OCI-LY1 (cell line): ENCODE measurements around the gene SH3RF3.

Experiments used
- H2AFZ ChIP-seq: fragments of 200-600 bp; sonication (generic), shearing (Covaris generic); 2 replicates; pipeline ENCODE4 v1.6.0; 2014; ENCODE audit warnings: antibody characterized with exemption, mild to moderate bottlenecking, low read length
- H3F3A ChIP-seq: fragments of 200-600 bp; sonication (generic), shearing (Covaris generic); 2 replicates; pipeline ENCODE4 v1.6.0; 2014; ENCODE audit warnings: mild to moderate bottlenecking, antibody characterized with exemption, low read length, moderate library complexity; ENCODE audit not compliant: insufficient read depth
- H3K27ac ChIP-seq: fragments of 200-600 bp; sonication (generic); 2 replicates; pipeline ENCODE4 v1.5.1; 2014; ENCODE audit warnings: low read length, mixed run types, mild to moderate bottlenecking, low read depth; ENCODE audit not compliant: poor library complexity, severe bottlenecking
- H3K27me3 ChIP-seq: fragments of 200-600 bp; sonication (generic); 2 replicates; pipeline ENCODE4 v1.6.0; 2014; ENCODE audit warnings: antibody characterized with exemption, mild to moderate bottlenecking, low read length, moderate library complexity; ENCODE audit not compliant: insufficient read depth
- H3K36me3 ChIP-seq: fragments of 200-600 bp; sonication (generic); 2 replicates; pipeline ENCODE4 v1.6.1; 2014; ENCODE audit warnings: mild to moderate bottlenecking, antibody characterized with exemption, low read length, moderate library complexity, mixed read lengths; ENCODE audit not compliant: insufficient read depth
- H3K4me1 ChIP-seq: fragments of 200-600 bp; sonication (generic); 2 replicates; pipeline ENCODE4 v1.5.1; 2014; ENCODE audit warnings: mild to moderate bottlenecking, low read length, moderate library complexity; ENCODE audit not compliant: insufficient read depth, severe bottlenecking
- H3K4me2 ChIP-seq: fragments of 200-600 bp; sonication (generic), shearing (Covaris generic); 2 replicates; pipeline ENCODE4 v1.6.1; 2014; ENCODE audit warnings: low read length
- H3K4me3 ChIP-seq: fragments of 200-600 bp; sonication (generic); 2 replicates; pipeline ENCODE4 v1.5.1; 2014; ENCODE audit warnings: low read length, low read depth, mild to moderate bottlenecking, mixed read lengths; ENCODE audit not compliant: poor library complexity, severe bottlenecking
- H3K79me2 ChIP-seq: fragments of 200-600 bp; shearing (Covaris generic); 2 replicates; pipeline ENCODE4 v1.6.1; 2016; ENCODE audit warnings: mixed run types, low read length, mixed read lengths; ENCODE audit not compliant: insufficient read depth
- H3K9ac ChIP-seq: fragments of 200-600 bp; sonication (generic), shearing (Covaris generic); 2 replicates; pipeline ENCODE4 v1.6.1; 2014; ENCODE audit warnings: mild to moderate bottlenecking, low read length, mixed read lengths
- H3K9me2 ChIP-seq: fragments of 200-600 bp; sonication (generic), shearing (Covaris generic); 2 replicates; pipeline ENCODE4 v1.6.1; 2014; ENCODE audit warnings: low read depth, mild to moderate bottlenecking, low read length, mixed read lengths
- H3K9me3 ChIP-seq: fragments of 200-600 bp; shearing (Covaris generic); 2 replicates; pipeline ENCODE4 v1.6.1; 2014; ENCODE audit warnings: low read length, mixed read lengths
- H4K20me1 ChIP-seq: fragments of 200-600 bp; sonication (generic), shearing (Covaris generic); 2 replicates; pipeline ENCODE4 v1.6.0; 2016; ENCODE audit warnings: mild to moderate bottlenecking, low read length; ENCODE audit not compliant: insufficient read depth
- CTCF ChIP-seq: fragments of 200-600 bp; sonication (generic), shearing (Covaris generic); IDR thresholded peaks from 2 replicates; pipeline ENCODE4 v1.5.1; 2017; ENCODE audit warnings: mild to moderate bottlenecking, antibody characterized with exemption, low read length, moderate library complexity, mixed read lengths
- EZH2 ChIP-seq: fragments of 200-600 bp; sonication (generic), shearing (Covaris generic); IDR thresholded peaks from 2 replicates; pipeline ENCODE4 v1.8.0; 2017; ENCODE audit warnings: borderline replicate concordance, mixed run types, mild to moderate bottlenecking, antibody characterized with exemption, low read length, moderate library complexity, mixed read lengths

SH3RF3 gene

GRCh38 chr2:109257653-109258052, 128.6 kb downstream of the SH3RF3 start:
- Histone ChIP-seq H3K36me3 (no peaks in the 10 kb centered on the region), H3K4me1 (no peaks in the 10 kb centered on the region), H3K27me3 (peaks cover 12% of the 10 kb centered on the region), H4K20me1 (no peaks in the 10 kb centered on the region), H3K79me2 (no peaks in the 10 kb centered on the region), H3K4me3 (no peak overlapping the region), H3K9ac (no peak overlapping the region), H3K9me2 (no peaks in the 10 kb centered on the region), H3K27ac (no peak overlapping the region), H3K9me3 (no peaks in the 10 kb centered on the region), H2AFZ (no peak overlapping the region), H3K4me2 (no peak overlapping the region), H3F3A (no peaks in the 10 kb centered on the region)
- TF ChIP-seq CTCF (no peak), EZH2 (no peak)

GRCh38 chr2:109258376-109258775, 129.4 kb downstream of the SH3RF3 start:
- TF ChIP-seq EZH2 (no peak), CTCF (no peak)
- no peak overlapping the region for H3K4me3 ChIP-seq
- H3K9ac ChIP-seq: no peak overlapping the region
- no peak overlapping the region for H2AFZ ChIP-seq
- no peaks in the 10 kb centered on the region for H3K36me3 ChIP-seq
- H3K79me2 ChIP-seq: no peaks in the 10 kb centered on the region
- no peaks in the 10 kb centered on the region for H4K20me1 ChIP-seq
- H3K9me2 ChIP-seq: no peaks in the 10 kb centered on the region
- H3K4me1 ChIP-seq: no peaks in the 10 kb centered on the region
- no peaks in the 10 kb centered on the region for H3F3A ChIP-seq
- H3K27ac ChIP-seq: no peak overlapping the region
- H3K4me2 ChIP-seq: no peak overlapping the region
- no peaks in the 10 kb centered on the region for H3K9me3 ChIP-seq
- H3K27me3 ChIP-seq: peaks cover 12% of the 10 kb centered on the region

GRCh38 chr2:109258905-109259540, 130.0 kb downstream of the SH3RF3 start:
- Histone ChIP-seq H3K4me2 (no peak overlapping the region), H3K79me2 (no peaks in the 10 kb centered on the region), H3K4me1 (no peaks in the 10 kb centered on the region), H3K27ac (no peak overlapping the region), H3K9me2 (no peaks in the 10 kb centered on the region), H3K9ac (no peak overlapping the region), H3K4me3 (no peak overlapping the region), H2AFZ (no peak overlapping the region), H3K27me3 (peaks cover 12% of the 10 kb centered on the region), H3K9me3 (no peaks in the 10 kb centered on the region), H3K36me3 (no peaks in the 10 kb centered on the region), H3F3A (no peaks in the 10 kb centered on the region), H4K20me1 (no peaks in the 10 kb centered on the region)
- TF ChIP-seq CTCF: no peak
- TF ChIP-seq EZH2: no peak
